Forelimb muscle (tissue), 1 donor: ENCODE data around the gene ANKS6. TPM values are rescaled to one million over a fixed set of nuclear protein-coding genes. Genes with fewer than 3 reads are reported as not detected.

Source experiments
- DNase-seq: peaks from one replicate; pipeline ENCODE4 v3.0.0-alpha.2; 2013; ENCODE audit warnings: low read depth
- polyA plus RNA-seq: library from polyadenylated mRNA; unstranded; fragments of 120-200 nt; gene quantifications from one replicate; pipeline ENCODE4 v1.2.1, GENCODE V29; 2013; ENCODE audit not compliant: insufficient read length

Gene ANKS6
- polyA plus RNA-seq, 1 donor, result 13.1 TPM

DNA sequence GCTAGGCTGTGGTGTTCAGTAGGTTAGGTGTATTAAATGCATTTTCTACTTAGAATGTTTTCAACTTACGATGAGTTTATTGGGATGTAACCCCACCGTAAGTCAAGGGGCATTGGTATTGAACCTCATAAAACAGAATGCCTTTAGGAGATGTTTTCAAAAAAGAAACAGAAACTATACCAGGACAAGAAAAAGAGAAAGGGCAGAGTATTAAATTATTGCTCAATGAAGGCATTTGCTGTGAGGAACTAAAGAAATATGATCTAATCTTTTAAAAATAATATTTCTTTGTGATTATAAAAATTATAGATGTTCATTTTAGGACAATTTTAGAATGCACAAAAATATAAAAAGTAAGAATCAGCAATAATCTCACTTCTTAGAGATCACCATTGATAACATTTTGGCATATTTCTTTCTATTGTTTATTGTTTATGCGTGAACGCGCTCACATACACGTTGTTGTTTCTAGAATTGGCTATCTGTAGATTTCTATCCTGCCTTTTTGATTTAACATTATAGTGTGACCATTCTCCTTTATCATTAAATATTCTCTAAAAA lies 19.1 kb upstream of the ANKS6 start:
- DNase-seq, result no peak

DNA sequence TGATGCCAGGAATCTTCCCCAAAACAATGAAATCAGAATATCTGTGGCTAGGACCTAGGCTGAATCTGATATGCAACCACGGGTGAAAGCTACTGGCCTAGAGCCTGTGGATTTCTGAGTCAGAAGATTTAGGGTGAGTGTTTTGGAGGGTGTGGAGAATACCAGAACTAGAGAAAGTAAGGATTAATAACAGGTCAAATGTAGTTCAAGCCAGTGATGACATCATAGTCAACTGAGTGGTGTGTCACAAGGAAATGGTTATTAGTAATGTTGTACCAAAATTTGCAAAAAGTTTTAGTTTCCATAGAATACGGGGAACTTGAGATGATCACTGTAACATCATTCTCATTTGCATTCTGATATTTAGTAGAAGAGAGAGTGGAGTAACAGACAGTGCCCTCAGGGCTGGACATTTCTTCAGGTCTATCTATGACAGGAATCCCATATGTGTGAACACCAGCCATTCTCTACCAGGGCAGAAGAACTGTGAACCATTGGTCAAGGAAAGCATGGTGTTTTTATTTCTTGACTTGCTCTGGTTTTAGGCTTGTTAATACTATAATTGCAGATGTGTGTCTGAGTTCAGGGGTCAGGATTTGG lies 14.8 kb upstream of the ANKS6 start:
- DNase-seq, result no peak

DNA sequence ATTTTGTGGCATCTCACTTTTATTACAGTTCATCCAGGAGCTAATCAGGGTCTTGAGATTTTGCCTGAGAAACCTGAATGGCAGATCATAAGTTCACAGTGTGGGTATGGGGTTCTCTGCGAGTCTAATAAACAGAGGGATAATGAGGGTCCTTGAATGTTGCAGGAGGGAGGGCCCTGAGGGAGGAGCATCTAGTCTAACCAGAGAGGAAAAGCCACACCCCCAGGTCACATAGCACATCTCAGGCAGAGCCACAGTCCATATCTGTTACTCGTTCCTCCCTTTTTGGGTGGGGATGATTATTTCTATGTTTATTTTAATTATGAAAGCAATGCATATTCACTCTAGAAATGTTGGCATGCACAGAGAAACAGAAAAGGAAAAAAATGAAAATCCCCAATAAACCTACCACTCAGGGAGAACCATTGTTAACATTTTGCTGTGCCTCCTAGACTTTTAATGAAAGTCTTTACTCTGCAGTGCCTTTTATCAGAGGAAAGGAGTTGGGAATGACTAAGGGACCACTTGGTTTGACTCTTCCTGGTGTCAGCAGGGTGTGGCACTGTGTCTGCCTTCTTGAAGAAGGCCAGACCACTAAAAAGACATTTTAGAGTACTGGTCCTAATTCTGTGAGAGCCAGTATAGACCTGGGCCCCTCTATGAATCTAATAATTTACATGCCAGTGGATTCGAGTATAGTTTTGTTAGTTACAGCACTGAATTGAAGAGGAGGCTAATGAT lies 13.9 kb upstream of the ANKS6 start:
- no peak for DNase-seq

DNA sequence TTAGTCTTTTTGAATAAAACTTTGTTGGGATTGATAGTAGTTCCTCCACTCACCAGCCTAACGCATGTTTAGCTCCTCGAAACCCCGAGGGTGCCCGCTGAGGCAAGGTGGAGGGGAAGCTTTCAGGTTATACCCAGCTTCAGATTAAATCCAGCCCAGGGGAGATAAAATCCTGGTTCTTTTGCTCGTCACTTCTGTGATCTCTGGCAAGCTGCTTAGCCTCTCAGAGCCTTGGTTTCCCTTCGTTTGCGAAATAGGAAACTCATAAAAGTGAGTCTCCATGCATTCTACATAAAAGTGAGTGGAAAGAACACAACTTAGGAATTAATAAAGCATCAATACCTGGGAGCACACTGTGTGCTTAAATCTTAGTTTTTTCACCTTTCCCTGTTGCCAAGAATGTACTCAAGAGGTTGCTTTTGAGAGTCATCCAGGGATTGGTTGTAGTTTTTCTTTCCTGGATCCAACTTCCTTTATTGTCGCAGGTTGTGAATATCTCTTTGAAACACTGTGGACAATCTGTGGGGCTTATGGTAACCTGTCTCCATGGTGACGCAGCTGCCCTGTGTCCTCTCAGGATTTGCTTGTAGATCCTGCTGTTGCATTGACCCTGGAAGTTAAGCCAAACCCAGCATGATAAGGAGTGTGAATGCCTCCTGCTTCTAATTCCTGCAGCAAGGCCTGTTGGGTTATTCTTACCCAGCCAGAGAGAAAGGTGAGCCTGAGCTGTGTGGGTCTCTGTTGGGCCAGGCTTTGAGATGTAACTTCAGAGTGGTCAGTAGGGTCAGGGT lies 13.2 kb upstream of the ANKS6 start:
- DNase-seq, result no peak

DNA sequence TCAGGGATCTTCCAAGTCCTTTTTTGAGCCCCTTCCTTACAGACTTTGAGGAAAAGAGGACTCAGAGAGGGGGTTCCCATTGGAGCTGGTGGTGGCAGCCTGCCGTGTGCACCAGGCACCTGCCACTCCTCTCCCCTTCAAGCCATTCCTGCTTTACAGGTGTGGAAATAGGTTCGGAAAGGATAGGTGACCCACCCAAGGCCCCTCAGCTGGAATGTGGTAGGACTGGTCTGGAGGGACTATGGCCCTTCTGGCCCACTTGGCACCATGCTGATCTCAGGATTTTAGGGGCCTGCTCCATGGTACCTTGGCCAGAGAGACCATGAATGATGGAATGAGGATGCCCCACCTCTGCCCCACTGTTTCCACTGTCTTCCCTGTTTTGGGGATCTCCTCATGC lies 12.5 kb upstream of the ANKS6 start:
- DNase-seq, result no peak

DNA sequence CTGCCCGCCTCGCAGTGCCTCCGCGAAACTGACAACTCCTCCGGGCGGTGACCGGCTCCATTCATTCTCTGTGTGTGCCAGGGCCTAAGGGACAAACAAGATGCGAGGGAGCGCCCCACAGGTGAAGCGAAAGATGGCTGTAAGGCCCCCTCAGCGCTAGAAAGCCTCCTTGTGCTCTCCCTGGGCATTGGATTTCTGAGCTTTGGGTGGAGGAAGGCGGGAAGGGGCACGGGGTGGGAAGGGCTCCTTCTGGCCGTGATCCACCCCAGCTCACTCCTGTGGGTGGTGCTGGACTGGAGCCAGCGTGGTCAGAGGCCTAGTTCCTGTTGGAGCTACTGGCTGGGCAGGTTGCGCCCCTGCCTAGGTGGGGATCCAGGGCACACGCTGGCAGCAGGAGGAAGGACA lies 12.1 kb upstream of the ANKS6 start:
- no peak for DNase-seq

DNA sequence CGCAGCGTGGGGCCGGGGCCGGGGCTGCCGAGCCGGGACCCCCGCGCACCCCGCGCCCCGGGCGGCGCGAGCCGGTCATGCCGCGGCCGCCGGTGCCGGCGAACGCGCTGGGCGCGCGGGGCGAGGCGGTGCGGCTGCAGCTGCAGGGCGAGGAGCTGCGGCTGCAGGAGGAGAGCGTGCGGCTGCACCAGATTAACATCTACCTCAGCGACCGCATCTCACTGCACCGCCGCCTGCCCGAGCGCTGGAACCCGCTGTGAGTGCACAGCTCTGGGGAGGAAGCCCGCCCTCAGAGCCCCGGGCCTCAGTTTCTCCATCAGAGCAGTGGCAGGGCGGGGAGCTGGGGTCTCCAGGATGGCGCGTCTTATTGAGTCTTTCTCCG lies 11.4 kb upstream of the ANKS6 start:
- DNase-seq, result no peak

DNA sequence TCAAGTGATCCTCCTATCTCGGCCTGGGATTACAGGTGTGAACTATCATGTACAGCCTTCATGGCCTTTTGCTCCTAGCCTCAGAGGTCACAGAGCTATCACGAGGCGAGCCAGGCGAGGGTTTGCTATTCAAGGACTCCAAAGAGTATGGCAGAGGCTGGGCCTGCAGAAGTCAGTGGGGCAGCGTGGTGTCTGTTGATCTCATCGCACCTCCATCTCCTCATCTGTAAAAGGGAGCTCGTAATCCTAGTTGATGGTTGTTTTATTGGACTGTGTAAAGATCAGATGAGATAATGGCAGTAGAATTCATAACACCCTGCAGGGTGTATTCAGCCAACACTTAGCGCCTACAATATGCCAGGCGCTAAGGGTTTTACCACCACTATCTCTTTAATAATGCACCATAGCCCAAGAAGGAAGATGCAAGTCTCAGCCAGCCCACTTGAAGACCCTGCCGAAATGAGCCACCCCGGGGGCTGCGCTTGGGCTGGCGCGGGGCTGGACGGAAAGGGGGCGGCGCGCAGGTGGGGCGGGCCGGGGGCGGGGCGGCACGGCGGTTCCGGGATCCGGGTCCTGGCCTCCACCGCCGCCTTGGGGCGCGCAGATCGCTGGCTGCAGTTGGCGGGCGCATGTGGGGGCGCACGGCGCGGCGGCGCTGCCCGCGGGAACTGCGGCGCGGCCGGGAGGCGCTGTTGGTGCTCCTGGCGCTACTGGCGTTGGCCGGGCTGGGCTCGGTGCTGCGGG lies 10.9 kb upstream of the ANKS6 start, which contains the start of gene GALNT12:
Gene GALNT12, plus strand, starts transcription at position 601 of the 744 bp plus-strand sequence. Its CDS starts 29 bp downstream, at position 630.
- DNase-seq, result no peak

DNA sequence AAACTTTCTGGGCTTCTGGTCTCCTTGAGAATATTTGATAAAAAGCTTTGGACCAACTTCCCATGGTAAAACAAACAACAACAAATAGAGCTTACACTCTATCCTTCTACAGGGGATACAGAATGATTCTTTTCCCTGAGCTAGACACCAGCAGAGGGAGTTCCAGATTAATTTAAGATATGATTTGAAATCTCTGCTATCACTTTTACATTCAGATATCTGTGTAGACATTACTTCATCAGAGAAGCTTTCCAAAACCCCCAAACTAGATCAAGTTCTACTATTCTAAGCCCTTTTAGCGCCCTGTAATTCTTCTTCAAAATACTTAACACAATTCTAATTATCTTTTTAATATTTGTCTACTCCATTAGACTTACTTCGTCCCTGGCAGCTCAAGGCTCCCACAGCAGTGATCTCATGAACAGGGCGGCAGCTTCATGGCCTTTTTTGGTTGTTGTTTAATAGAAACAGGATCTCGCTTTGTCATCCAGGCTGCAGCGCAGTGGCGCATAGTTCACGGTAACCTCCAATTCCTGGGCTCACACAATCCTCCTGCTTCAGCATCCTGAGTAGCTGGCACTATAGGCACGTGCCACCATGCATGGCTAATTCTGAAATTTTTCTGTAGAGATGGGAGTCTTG lies 10.2 kb upstream of the ANKS6 start:
- no peak for DNase-seq

DNA sequence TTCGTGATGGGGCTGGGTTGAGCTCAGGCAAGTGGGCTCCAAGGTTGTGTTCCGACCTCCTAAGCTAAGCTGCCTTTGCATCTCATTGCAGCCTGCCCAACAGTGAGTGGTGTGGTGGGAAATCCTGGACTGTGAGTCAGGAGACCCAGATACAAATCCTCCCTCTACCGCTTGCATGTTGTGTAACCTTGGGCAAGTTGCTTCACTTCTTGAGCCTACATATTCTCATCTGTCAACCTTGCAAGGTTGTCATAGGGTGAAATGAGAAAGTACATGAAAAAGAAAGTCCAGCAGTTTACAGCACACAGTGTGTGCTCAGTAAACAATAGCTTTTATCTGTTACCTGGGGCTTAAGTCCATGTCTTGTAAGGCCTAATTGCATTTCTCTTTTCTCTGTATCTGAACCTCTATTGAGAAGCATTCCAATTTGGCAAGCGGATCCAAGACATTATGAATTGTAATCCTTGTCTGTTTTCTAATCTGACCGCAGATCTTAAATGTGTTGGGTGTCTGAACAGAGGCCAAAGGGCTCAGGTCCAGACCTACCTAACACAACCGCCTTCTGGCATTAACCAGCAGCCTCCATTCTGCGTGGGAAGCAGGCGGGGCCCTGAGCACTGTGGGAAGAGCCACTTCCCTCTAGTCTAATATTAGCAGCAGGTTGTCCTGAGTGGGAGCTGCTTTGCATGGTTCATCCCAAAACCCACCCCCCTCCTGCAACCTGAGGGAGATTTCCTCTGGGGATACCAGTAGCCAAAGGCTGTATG lies 9.3 kb upstream of the ANKS6 start:
- no peak for DNase-seq

DNA sequence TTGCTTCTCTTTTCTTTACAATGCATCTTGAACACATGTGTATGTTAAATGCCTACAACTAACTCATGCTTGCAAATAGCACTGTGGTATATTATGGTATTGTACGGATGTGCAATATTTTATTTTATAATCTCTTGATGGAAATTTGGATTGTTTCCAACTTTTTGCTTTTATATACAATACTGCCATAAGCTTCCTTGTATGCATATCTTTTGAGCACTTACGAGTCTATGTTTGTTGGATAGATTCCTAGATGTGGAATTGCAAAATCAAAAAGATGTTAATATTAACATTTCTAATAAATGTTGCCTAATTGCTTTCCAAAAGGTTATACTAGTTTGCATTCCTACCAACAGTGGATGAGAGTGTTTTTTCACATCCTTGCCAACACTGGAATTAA lies 7.7 kb upstream of the ANKS6 start:
- DNase-seq, result no peak

DNA sequence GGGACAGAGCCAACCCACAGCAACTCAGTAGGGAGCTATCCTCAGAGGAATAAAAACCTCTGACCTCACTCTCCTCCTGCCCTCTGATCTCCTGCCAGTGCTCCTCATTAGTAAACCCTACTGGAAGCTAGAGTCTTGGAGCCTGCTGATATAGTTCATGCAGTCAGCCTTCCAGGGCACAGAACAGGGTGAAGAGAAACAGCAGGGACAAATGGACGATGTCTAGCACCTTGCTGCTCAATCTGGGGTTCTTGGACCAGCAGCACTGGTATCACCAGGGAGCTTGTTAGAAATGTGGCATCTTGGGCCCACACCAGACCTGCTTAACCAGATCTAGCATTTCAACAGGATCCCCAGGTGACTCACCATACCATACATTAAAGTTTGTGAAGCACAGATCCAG lies 5.6 kb upstream of the ANKS6 start:
- DNase-seq, result no peak

DNA sequence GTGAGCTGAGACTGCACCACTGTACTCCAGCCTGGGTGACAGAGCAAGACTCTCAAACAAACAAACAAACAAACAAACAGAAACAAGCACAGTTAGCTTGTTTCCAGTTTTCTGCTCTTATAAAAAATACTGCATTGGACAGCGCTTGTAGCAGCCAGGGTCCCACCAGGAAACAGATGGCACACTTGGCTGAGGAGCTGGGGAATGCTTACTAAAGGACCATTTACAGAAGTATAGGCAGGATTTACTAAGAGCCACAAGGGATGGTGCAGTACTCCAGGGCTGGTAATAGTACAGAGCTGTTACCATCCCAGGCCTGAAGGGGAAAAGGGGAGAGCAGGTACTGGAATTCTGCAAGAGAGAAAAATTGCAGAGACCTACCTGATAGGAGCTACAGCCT lies 5.2 kb upstream of the ANKS6 start:
- DNase-seq, result no peak

DNA sequence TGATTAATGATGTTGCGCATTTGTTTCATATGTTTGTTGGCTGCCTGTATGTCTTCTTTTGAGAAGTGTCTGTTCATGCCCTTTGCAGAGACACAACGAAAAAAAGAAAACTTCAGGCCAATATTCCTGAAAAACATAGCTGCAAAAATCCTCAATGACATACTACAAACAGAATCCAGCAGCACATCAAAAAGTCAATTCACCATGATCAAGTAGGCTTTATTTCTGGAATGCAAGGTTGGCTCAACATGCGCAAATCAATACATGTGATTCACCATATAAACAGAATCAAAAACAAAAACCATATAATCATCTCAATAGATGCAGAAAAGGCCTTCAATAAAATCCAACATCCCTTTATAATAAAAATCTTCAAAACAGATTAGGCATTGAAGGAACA lies 1.9 kb upstream of the ANKS6 start:
- DNase-seq, result no peak

DNA sequence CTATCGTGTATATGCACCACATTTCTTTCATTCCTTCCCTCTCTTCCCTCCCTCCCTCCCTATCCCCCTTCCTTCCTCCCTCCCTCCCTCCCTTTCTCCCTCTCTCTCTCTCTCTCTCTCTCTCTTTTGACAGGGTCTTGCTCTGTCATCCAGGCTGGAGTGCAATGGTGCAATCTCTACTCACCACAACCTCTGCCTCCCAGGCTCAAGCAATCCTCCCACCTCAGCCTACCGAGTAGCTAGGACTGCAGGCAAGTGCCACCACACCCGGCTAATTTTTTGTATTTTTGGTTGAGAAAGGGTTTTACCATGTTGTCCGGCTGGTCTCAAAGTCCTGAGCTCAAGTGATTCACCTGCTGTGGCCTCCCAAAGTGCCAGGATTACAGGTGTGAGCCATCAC lies 1.1 kb upstream of the ANKS6 start:
- DNase-seq, result no peak

DNA sequence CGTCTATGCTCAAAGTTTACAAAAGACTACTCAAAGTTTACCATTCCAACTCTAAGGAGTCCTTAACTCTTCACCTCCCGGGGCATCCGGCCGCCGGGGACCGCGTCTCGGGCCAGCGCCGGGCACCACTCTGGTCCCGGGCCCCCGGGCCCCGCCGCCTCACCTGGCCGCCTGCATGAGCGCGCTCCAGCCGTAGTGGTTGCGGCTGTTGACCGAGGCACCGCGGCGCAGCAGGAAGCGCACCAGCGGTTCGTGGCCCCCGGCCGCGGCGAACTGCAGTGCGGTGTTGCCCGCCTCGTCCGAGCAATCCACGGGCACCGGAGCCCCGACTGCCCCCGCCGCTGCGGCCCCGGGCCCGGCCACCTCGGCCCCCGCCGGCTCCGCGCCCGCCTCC lies 388 bp downstream of the ANKS6 start:
- no peak for DNase-seq

DNA sequence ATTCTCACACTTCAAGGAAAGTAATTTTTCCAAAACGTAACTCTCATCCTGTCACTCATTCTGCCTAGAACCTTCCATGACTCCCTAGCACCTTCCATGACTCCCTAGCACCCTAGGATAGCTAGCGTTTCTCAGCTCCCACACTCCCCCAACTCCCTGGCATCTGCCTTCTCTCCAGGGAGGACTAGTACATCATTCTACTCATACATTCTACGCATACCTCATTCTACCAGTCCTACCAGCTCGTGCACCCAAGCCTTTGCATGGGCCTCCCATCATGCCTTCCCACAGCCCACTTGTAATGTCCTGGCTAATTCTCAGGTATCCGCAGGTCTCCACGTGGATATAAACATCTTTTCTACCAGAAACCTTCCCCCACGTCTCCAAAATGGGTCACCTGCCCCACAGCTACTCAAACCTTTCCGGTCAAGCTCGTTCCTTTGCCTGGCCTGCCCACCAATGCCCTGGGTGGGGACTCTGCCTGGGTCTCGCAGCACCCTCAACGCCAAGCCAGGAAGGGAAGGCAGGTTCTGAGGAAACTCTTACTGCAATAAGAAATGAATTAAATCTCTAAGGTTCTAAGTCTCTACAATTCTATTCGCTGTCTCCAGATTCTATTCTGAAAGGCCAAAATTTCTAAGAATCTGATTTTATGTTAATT lies 930 bp downstream of the ANKS6 start:
- no peak for DNase-seq

DNA sequence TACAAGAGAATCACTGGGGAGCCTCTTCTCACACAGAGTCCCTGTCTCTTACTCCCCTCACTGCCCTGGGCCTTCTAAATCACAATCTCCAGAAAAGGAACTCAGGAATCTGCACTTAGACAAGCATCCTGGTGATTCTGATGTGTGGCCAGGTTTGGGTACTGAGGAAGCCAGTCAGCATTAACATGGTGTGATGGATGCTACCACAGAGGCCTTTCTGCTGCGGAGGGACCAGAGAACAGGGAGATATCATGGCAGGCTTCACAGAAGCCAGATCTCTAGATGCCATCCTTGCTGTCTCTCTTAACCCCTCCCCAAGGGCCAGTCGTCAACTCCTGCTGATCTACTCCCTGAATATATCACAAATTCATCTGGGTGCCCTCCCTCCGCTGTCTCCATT lies 1.6 kb downstream of the ANKS6 start:
- DNase-seq, result no peak

DNA sequence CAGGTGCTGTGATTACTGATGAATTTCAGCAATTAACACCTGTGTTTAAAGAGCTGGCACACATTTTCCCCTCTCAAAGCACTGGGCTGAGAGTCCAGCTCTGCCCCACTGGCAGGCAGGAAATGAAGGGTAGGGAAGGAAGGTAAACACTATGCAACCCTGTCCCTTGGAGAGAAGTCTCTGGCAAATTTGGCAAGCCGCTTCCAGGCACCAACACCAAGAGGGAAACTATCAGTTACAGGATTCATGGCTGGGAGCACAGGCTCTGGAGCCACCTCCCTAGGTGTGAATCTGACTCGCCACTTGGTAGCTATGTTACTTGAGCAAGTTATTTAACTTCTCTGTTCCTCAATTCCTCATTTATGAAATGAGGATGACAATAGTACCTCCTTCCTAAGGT lies 3.3 kb downstream of the ANKS6 start:
- DNase-seq, result no peak
